Measurements from ENCODE around the gene CES4A. TPM values are rescaled to one million over a fixed set of nuclear protein-coding genes. Genes with fewer than 3 reads are reported as not detected.

Gene CES4A
- polyA plus RNA-seq, 1 of the 3 experiments (the other 2 are of a cell fraction) = 7.3 TPM

DNA sequence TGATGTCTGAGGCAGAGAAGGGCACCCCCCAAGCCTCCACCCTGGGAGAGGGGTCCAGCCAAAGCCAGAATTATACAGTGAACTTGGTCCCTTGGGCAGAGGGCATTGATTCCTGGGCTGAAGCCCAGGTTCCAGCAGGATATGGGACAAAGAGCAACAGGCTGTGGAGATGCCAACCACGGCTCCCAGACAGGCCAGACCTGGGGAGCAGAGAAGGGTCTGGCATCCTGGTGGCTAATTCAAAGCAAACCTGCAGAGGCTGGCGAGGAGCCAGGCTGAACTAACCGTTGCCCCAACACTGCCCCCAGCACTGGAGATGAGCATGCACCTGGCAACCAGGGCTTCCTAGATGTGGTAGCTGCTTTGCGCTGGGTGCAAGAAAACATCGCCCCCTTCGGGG is 24.3 kb upstream of the CES4A start:
- DNase-seq = no peak
- Histone ChIP-seq H3K27ac (ENCODE audit: low read depth in 2 of 2, low read length in 1 of 2) (no peak overlapping the region; a peak in 1 of 4 replicates), H3K4me3 (ENCODE audit: low read depth in 2 of 2, low read length in 1 of 2) (no peak overlapping the region), H3K4me1 (ENCODE audit: control insufficient read depth in 1 of 2, insufficient read depth in 2 of 2, low read depth in 1 of 2, low read length in 1 of 2) (peaks cover 0 to 16% of the 10 kb centered on the region in 2 experiments; a peak in 1 of 4 replicates), H3K9me2 (no peaks in the 10 kb centered on the region), H3K79me2 (ENCODE audit: insufficient read depth) (no peaks in the 10 kb centered on the region), H3K27me3 (ENCODE audit: insufficient read depth) (no peaks in the 10 kb centered on the region), H4K20me1 (ENCODE audit: insufficient read depth) (no peaks in the 10 kb centered on the region), H3K9ac (no peak overlapping the region), H3K4me2 (no peak overlapping the region), H3K9me3 (no peaks in the 10 kb centered on the region), H2AFZ (ENCODE audit: low read depth) (no peak overlapping the region), H3F3A (replicated peaks; ENCODE audit: insufficient read depth) (no peaks in the 10 kb centered on the region), H3K36me3 (replicated peaks in 1 of 2; ENCODE audit: control insufficient read depth in 1 of 2, insufficient read depth in 2 of 2, low read length in 1 of 2) (no peaks in the 10 kb centered on the region)
- WGBS (ENCODE audit: low lambda C conversion rate) = 60% methylated on average over 1 of the region's 6 CpGs
- TF ChIP-seq FOSL2 (IDR thresholded peaks at IDR 0.05; ENCODE audit: borderline replicate concordance, low read depth) = no peak
- no peak for TF ChIP-seq MEF2A (IDR thresholded peaks at IDR 0.05; ENCODE audit: borderline replicate concordance, low read depth)
- TF ChIP-seq, protein P1, sequence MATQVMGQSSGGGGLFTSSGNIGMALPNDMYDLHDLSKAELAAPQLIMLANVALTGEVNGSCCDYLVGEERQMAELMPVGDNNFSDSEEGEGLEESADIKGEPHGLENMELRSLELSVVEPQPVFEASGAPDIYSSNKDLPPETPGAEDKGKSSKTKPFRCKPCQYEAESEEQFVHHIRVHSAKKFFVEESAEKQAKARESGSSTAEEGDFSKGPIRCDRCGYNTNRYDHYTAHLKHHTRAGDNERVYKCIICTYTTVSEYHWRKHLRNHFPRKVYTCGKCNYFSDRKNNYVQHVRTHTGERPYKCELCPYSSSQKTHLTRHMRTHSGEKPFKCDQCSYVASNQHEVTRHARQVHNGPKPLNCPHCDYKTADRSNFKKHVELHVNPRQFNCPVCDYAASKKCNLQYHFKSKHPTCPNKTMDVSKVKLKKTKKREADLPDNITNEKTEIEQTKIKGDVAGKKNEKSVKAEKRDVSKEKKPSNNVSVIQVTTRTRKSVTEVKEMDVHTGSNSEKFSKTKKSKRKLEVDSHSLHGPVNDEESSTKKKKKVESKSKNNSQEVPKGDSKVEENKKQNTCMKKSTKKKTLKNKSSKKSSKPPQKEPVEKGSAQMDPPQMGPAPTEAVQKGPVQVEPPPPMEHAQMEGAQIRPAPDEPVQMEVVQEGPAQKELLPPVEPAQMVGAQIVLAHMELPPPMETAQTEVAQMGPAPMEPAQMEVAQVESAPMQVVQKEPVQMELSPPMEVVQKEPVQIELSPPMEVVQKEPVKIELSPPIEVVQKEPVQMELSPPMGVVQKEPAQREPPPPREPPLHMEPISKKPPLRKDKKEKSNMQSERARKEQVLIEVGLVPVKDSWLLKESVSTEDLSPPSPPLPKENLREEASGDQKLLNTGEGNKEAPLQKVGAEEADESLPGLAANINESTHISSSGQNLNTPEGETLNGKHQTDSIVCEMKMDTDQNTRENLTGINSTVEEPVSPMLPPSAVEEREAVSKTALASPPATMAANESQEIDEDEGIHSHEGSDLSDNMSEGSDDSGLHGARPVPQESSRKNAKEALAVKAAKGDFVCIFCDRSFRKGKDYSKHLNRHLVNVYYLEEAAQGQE (IDR thresholded peaks at IDR 0.05; ENCODE audit: low read depth, low read length) = no peak
- no peak for TF ChIP-seq RAD21 (IDR thresholded peaks at IDR 0.05; ENCODE audit: low read length)
- ChIA-PET POLR2A (no interaction called here), CTCF (interaction anchor here (0.6 to 11.9 kb wide), 11 partner anchors 12 to 221 kb away, joined by 3 to 82 read pairs (median 4); no protein-coding TSS in a partner anchor)

DNA sequence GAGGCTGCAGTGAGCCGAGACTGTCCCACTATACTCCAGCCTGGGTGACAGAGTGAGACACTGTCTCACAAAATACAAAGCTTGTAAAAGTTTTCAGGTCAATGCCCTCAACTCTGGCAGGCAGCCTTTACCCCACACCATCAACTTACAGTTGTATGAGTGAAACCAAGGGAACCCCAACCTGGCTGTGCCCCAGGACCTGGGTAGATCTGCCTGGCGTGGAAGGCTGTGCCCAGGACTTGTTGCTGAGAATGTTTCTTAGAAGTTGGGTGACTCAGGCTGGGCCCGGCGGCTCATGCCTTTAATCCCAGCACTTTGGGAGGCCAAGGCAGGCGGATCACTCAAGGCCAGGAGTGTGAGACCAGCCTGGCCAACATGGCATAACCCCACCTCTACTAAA is 19.5 kb upstream of the CES4A start:
- POLR2A ChIA-PET = no interaction called here
- no peak for TF ChIP-seq MXI1 (IDR thresholded peaks at IDR 0.05; ENCODE audit: low read depth, low read length)
- TF ChIP-seq, protein P1 (IDR thresholded peaks at IDR 0.05; ENCODE audit: low read depth, low read length) = no peak
- no peak for TF ChIP-seq EP300 (IDR thresholded peaks at IDR 0.05; ENCODE audit: borderline replicate concordance in 1 of 2, low read depth in 1 of 2, low read length in 1 of 2)
- TF ChIP-seq GABPA (IDR thresholded peaks at IDR 0.05; ENCODE audit: low read depth) = no peak
- TF ChIP-seq, protein P2, sequence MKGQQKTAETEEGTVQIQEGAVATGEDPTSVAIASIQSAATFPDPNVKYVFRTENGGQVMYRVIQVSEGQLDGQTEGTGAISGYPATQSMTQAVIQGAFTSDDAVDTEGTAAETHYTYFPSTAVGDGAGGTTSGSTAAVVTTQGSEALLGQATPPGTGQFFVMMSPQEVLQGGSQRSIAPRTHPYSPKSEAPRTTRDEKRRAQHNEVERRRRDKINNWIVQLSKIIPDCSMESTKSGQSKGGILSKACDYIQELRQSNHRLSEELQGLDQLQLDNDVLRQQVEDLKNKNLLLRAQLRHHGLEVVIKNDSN (IDR thresholded peaks at IDR 0.05; ENCODE audit: borderline replicate concordance, low read depth) = no peak
- TF ChIP-seq FOXJ3 (CRISPR knock-in tag; IDR thresholded peaks at IDR 0.05) = no peak
- TF ChIP-seq TCF12 (IDR thresholded peaks at IDR 0.05) = no peak
- TF ChIP-seq SMC3 (IDR thresholded peaks at IDR 0.05; ENCODE audit: low read depth, low read length) = no peak
- no peak for TF ChIP-seq NFIC (IDR thresholded peaks at IDR 0.05; ENCODE audit: borderline replicate concordance)

More for the DNA sequence above, 19.5 kb upstream of the CES4A start:
- DNase-seq = no peak
- Histone ChIP-seq H3K9me2 (no peaks in the 10 kb centered on the region), H2AFZ (ENCODE audit: low read depth) (no peak overlapping the region), H3K4me2 (no peak overlapping the region), H3F3A (replicated peaks; ENCODE audit: insufficient read depth) (no peaks in the 10 kb centered on the region), H3K9me3 (no peaks in the 10 kb centered on the region), H3K27me3 (ENCODE audit: insufficient read depth) (no peaks in the 10 kb centered on the region), H4K20me1 (ENCODE audit: insufficient read depth) (no peaks in the 10 kb centered on the region), H3K79me2 (ENCODE audit: insufficient read depth) (no peaks in the 10 kb centered on the region), H3K36me3 (replicated peaks in 1 of 2; ENCODE audit: control insufficient read depth in 1 of 2, insufficient read depth in 2 of 2, low read length in 1 of 2) (no peaks in the 10 kb centered on the region), H3K27ac (ENCODE audit: low read depth in 2 of 2, low read length in 1 of 2) (no peak overlapping the region), H3K4me1 (ENCODE audit: control insufficient read depth in 1 of 2, insufficient read depth in 2 of 2, low read depth in 1 of 2, low read length in 1 of 2) (peaks cover 0 to 6% of the 10 kb centered on the region in 2 experiments; a peak in 1 of 4 replicates), H3K4me3 (ENCODE audit: low read depth in 2 of 2, low read length in 1 of 2) (no peak overlapping the region), H3K9ac (no peak overlapping the region)
- 89% methylated on average over 4 of the region's 5 CpGs for WGBS (ENCODE audit: low lambda C conversion rate)
- CTCF ChIA-PET = interaction anchor here (0.8 to 9.1 kb wide), 8 partner anchors 8 to 135 kb away, joined by 3 to 71 read pairs (median 5); partner anchors contain the start of gene CES3
